ENCODE measurements around the gene IL1RL2.

The IL1RL2 gene

DNA sequence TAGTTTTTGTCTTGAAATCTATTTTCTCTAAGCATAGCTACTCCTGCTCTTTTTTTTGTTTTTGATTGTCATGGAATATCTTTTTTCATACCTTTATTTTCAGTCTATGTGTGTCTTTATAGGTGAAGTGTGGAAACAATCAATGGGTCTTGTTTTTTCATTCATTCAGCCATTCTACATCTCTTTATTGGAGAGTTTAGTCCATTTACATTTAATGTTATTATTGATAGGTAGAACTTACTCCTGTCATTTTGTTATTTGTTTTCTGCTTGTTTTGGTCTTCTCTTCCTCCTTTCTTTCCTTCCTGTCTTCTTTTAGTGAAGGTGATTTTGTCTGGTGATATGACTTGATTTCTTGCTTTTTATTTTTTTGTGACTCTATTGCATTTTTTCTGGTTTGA lies 17.8 kb downstream of the IL1RL2 start:
- ATAC-seq, result no peak

DNA sequence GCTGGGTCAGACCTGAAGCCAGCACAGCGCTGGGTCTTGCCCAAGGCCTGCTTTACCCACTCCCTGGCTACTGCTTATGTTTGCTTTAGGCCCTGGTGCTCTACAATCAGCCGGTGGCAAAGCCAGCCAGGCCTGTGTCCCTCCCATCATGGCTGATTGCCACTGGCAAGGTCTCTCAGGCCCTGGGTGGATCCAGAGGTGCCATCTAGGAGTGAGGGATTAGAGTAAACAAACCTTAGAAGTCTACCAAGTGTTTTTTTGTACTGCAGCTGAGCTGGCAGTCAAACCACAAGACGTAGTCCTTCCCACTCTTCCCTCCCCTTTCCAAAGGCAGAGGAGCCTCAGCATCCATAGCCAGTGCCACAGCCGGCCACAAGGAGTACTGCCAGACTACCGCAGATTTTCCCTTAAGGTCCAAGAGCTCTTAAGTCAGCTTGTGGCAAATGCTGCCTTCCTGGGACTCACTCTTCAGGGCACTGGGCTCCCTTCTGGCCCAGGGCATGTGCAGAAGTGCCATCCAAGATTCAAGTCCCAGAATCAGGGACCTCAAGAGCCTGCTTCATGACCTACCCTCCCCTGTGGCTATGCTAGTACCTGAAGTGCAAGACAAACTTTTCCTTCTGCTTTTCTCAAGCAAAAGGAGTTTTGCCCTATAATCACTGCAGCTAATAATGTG lies 20.0 kb downstream of the IL1RL2 start:
- no peak for ATAC-seq
- TF ChIP-seq ZFP3 (CRISPR knock-in tag; IDR thresholded peaks at IDR 0.05) (no peak), GLIS3 (CRISPR knock-in tag; IDR thresholded peaks at IDR 0.05) (no peak), ZNF8 (CRISPR knock-in tag; IDR thresholded peaks at IDR 0.05) (no peak), ZC3H10 (CRISPR knock-in tag; IDR thresholded peaks at IDR 0.05) (no peak)
- TF ChIP-seq, protein P1, sequence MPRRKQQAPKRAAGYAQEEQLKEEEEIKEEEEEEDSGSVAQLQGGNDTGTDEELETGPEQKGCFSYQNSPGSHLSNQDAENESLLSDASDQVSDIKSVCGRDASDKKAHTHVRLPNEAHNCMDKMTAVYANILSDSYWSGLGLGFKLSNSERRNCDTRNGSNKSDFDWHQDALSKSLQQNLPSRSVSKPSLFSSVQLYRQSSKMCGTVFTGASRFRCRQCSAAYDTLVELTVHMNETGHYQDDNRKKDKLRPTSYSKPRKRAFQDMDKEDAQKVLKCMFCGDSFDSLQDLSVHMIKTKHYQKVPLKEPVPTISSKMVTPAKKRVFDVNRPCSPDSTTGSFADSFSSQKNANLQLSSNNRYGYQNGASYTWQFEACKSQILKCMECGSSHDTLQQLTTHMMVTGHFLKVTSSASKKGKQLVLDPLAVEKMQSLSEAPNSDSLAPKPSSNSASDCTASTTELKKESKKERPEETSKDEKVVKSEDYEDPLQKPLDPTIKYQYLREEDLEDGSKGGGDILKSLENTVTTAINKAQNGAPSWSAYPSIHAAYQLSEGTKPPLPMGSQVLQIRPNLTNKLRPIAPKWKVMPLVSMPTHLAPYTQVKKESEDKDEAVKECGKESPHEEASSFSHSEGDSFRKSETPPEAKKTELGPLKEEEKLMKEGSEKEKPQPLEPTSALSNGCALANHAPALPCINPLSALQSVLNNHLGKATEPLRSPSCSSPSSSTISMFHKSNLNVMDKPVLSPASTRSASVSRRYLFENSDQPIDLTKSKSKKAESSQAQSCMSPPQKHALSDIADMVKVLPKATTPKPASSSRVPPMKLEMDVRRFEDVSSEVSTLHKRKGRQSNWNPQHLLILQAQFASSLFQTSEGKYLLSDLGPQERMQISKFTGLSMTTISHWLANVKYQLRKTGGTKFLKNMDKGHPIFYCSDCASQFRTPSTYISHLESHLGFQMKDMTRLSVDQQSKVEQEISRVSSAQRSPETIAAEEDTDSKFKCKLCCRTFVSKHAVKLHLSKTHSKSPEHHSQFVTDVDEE (CRISPR knock-in tag; IDR thresholded peaks at IDR 0.05), result no peak

More for the DNA sequence above, 17.8 kb downstream of the IL1RL2 start:
- TF ChIP-seq, protein P2, sequence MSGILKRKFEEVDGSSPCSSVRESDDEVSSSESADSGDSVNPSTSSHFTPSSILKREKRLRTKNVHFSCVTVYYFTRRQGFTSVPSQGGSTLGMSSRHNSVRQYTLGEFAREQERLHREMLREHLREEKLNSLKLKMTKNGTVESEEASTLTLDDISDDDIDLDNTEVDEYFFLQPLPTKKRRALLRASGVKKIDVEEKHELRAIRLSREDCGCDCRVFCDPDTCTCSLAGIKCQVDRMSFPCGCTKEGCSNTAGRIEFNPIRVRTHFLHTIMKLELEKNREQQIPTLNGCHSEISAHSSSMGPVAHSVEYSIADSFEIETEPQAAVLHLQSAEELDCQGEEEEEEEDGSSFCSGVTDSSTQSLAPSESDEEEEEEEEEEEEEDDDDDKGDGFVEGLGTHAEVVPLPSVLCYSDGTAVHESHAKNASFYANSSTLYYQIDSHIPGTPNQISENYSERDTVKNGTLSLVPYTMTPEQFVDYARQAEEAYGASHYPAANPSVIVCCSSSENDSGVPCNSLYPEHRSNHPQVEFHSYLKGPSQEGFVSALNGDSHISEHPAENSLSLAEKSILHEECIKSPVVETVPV (CRISPR knock-in tag; IDR thresholded peaks at IDR 0.05), result no peak
- no peak for TF ChIP-seq ISL1 (CRISPR knock-in tag; IDR thresholded peaks at IDR 0.05)
- TF ChIP-seq, protein P3, sequence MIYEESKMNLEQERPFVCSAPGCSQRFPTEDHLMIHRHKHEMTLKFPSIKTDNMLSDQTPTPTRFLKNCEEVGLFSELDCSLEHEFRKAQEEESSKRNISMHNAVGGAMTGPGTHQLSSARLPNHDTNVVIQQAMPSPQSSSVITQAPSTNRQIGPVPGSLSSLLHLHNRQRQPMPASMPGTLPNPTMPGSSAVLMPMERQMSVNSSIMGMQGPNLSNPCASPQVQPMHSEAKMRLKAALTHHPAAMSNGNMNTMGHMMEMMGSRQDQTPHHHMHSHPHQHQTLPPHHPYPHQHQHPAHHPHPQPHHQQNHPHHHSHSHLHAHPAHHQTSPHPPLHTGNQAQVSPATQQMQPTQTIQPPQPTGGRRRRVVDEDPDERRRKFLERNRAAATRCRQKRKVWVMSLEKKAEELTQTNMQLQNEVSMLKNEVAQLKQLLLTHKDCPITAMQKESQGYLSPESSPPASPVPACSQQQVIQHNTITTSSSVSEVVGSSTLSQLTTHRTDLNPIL (CRISPR knock-in tag; IDR thresholded peaks at IDR 0.05; ENCODE audit: low read depth), result no peak
- TF ChIP-seq ZNF70 (CRISPR knock-in tag; IDR thresholded peaks at IDR 0.05), result no peak
- no peak for TF ChIP-seq TOX (CRISPR knock-in tag; IDR thresholded peaks at IDR 0.05; ENCODE audit: borderline replicate concordance)
- TF ChIP-seq, protein P1 (CRISPR knock-in tag; IDR thresholded peaks at IDR 0.05), result no peak
- no peak for TF ChIP-seq ZC3H10 (CRISPR knock-in tag; IDR thresholded peaks at IDR 0.05)
- TF ChIP-seq, protein P4, sequence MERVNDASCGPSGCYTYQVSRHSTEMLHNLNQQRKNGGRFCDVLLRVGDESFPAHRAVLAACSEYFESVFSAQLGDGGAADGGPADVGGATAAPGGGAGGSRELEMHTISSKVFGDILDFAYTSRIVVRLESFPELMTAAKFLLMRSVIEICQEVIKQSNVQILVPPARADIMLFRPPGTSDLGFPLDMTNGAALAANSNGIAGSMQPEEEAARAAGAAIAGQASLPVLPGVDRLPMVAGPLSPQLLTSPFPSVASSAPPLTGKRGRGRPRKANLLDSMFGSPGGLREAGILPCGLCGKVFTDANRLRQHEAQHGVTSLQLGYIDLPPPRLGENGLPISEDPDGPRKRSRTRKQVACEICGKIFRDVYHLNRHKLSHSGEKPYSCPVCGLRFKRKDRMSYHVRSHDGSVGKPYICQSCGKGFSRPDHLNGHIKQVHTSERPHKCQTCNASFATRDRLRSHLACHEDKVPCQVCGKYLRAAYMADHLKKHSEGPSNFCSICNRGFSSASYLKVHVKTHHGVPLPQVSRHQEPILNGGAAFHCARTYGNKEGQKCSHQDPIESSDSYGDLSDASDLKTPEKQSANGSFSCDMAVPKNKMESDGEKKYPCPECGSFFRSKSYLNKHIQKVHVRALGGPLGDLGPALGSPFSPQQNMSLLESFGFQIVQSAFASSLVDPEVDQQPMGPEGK (CRISPR knock-in tag; IDR thresholded peaks at IDR 0.05; ENCODE audit: borderline replicate concordance), result no peak
- no peak for TF ChIP-seq RARB (CRISPR knock-in tag; IDR thresholded peaks at IDR 0.05)
- no peak for TF ChIP-seq GLIS3 (CRISPR knock-in tag; IDR thresholded peaks at IDR 0.05)
- no peak for TF ChIP-seq ZNF565 (CRISPR knock-in tag; conservative IDR thresholded peaks at IDR 0.05; ENCODE audit: low read depth)
- no peak for TF ChIP-seq ESRRG (CRISPR knock-in tag; IDR thresholded peaks at IDR 0.05)

DNA sequence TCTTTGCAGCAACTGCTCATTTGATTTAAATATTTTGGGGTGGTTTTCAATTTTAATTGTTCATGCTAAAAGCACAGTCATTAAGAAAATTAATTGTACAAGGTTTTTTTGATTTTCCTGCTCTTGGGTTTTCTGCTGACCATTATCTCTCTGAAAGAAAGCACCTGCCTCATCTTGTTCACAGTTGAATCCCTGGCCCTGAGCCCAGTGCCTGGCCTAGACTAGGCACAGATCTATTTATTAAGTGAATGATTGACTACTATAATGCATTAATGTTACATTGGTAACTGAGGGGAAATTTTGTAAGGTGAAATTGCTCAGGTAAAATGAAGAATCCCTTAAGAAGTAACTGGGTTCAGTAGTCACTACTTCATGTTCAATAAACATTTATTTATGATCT lies 22.0 kb downstream of the IL1RL2 start:
- no peak for ATAC-seq
- TF ChIP-seq, protein P1 (CRISPR knock-in tag; IDR thresholded peaks at IDR 0.05), result no peak
- TF ChIP-seq CSDC2 (CRISPR knock-in tag; IDR thresholded peaks at IDR 0.05) (no peak), ZC3H10 (CRISPR knock-in tag; IDR thresholded peaks at IDR 0.05) (no peak), ISL1 (CRISPR knock-in tag; IDR thresholded peaks at IDR 0.05) (no peak), ESRRG (CRISPR knock-in tag; IDR thresholded peaks at IDR 0.05) (no peak)
- TF ChIP-seq, protein P3 (CRISPR knock-in tag; IDR thresholded peaks at IDR 0.05; ENCODE audit: low read depth), result no peak
- TF ChIP-seq, protein P4 (CRISPR knock-in tag; IDR thresholded peaks at IDR 0.05; ENCODE audit: borderline replicate concordance), result no peak

Measured in SK-N-SH treated with all-trans-retinoic acid at 6 μM for 48 hours (cell line).